Astrocyte of the cerebellum (primary cell): ENCODE data around the gene MRPL52.
"Not testable (repeated sequence)": the region's sequence is repeated elsewhere in the genome, so short reads cannot be mapped to it uniquely, and the experiment has no call there.

Experiments
- DNase-seq: peaks from one replicate; pipeline ENCODE4 v3.0.0-alpha.2; 2011; ENCODE audit warnings: low read depth
- H3K4me3 ChIP-seq: 2 replicates; pipeline ENCODE4 v1.5.1; 2011; ENCODE audit warnings: mild to moderate bottlenecking, low read depth, low read length, moderate library complexity
- in situ Hi-C: cut with HindIII; loops from 2 replicates; pipeline ENCODE4 v1.10.0; 2017; ENCODE audit warnings: low sequenced_read_pairs
- TF ChIP-seq, protein P1 (sequence below): IDR thresholded peaks from 2 replicates; pipeline ENCODE4 v1.5.1; 2012; ENCODE audit warnings: low read length, low read depth, moderate library complexity, mild to moderate bottlenecking; ENCODE audit errors: missing control alignments

The MRPL52 gene

DNA sequence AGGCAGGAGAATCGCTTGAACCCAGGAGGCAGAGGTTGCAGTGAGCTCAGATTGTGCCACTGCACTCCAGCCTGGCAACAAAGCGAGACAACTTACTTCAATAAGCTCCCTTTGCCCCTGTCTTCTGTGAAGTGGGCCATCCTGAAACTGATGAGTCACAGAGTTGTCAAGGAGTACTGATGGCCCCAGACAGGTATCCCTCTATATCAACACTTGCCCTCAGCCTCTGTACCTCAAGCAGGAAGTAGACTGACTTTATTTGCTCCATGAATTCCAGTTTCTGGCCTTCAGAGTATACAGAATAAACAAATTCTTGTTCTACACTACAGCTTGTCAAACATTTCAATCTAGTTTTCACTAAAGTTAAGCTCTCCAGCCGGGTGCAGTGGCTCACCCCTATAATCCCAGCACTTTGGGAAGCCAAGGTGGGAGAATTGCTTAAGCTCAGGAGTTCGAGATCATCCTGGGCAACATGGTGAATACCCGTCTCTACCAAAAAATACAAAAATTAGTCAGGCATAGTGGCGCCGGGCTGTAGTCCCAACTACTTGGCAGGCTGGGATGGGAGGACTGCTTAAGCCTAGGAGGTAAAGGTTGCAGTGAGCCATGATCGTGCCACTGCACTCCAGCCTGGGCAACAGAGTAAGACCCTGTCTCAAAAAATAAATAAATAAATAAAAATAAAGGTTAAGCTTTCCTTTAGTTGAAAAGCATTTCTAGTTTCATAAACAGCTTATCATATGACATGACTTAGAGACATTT lies 25.5 kb downstream of the MRPL52 start:
- in situ Hi-C loops: no loop called here
- no peak for DNase-seq
- no peak overlapping the region for H3K4me3 ChIP-seq
- TF ChIP-seq, protein P1, sequence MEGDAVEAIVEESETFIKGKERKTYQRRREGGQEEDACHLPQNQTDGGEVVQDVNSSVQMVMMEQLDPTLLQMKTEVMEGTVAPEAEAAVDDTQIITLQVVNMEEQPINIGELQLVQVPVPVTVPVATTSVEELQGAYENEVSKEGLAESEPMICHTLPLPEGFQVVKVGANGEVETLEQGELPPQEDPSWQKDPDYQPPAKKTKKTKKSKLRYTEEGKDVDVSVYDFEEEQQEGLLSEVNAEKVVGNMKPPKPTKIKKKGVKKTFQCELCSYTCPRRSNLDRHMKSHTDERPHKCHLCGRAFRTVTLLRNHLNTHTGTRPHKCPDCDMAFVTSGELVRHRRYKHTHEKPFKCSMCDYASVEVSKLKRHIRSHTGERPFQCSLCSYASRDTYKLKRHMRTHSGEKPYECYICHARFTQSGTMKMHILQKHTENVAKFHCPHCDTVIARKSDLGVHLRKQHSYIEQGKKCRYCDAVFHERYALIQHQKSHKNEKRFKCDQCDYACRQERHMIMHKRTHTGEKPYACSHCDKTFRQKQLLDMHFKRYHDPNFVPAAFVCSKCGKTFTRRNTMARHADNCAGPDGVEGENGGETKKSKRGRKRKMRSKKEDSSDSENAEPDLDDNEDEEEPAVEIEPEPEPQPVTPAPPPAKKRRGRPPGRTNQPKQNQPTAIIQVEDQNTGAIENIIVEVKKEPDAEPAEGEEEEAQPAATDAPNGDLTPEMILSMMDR: no peak

DNA sequence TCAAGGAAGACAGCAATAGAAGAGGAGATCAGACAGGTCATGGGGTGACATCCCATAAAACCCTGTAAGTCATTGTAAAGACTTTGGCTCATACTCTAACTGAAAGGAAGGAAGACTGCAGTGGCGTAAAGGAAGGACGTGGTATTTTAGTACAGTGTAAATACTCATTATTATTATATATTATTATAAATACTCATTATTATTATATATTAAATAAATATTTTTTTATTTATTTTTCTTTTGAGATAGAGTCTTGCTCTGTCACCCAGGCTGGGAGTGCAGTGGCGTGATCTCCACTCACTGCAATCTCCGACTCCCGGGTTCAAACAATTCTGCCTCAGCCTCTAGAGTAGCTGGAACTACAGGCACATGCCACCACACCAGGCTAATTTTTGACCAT lies 26.7 kb downstream of the MRPL52 start:
- no peak for DNase-seq
- in situ Hi-C loops: no loop called here
- no peak overlapping the region for H3K4me3 ChIP-seq
- TF ChIP-seq, protein P1: no peak

DNA sequence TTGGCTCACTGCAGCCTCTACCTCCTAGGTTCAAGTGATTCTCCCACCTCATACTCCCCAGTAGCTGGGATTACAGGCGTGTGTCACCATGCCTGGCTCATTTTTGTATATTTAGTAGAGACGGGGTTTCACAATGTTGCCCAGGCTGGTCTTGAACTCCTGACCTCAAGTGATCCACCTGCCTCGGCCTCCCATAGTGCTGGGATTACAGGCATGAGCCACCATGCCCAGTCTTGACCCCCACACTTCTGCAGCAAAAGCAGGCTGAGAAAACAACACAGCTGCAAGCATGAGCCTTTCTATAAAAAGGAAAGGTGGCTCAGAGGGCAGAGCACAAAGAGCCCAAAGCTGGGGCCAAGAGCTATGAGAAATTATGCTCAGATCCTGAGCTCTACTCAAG lies 30.7 kb downstream of the MRPL52 start:
- in situ Hi-C loops, DNase-seq: not testable (repeated sequence)

DNA sequence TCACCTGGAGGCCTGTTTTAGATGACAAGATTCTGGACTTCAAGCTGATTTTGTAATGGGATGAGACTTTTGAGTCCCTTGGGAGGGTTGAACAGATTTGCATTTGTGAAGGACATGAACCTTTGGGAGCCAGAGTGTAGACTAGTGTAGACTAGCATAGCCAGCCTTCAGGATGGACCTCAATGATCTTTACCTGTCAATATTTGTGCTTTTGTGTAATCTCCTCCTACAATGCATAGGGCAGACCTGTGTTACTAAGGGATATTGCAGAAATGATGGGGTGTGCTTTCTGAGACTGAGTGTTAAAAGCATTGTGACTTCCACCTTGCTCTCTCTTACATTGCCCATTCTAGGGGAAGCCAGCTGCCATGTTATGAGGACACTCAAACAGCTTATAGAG lies 32.0 kb downstream of the MRPL52 start:
- in situ Hi-C loops: no loop called here
- DNase-seq: no peak
- H3K4me3 ChIP-seq: no peak overlapping the region
- TF ChIP-seq, protein P1: no peak

More for the DNA sequence above, 30.7 kb downstream of the MRPL52 start:
- H3K4me3 ChIP-seq: not testable (repeated sequence)

DNA sequence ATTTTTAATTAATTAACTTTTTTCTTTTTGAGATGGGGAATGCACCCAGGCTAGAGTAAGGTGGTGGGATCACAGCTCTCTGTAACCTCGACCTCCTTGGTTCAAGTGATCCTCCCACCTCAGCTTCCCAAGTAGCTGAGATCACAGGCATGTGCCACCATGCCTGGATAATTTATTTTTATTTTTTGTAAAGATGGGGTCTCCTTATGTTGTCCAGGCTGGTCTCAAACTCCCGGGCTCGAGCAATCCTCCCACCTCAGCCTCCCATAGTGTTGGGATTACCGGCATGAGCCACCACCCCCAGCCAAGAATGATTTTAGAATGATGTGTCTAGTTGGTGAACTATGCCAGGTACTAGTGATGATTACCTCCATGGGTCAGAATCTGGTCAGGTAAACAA lies 35.3 kb downstream of the MRPL52 start:
- TF ChIP-seq, protein P1: no peak

DNA sequence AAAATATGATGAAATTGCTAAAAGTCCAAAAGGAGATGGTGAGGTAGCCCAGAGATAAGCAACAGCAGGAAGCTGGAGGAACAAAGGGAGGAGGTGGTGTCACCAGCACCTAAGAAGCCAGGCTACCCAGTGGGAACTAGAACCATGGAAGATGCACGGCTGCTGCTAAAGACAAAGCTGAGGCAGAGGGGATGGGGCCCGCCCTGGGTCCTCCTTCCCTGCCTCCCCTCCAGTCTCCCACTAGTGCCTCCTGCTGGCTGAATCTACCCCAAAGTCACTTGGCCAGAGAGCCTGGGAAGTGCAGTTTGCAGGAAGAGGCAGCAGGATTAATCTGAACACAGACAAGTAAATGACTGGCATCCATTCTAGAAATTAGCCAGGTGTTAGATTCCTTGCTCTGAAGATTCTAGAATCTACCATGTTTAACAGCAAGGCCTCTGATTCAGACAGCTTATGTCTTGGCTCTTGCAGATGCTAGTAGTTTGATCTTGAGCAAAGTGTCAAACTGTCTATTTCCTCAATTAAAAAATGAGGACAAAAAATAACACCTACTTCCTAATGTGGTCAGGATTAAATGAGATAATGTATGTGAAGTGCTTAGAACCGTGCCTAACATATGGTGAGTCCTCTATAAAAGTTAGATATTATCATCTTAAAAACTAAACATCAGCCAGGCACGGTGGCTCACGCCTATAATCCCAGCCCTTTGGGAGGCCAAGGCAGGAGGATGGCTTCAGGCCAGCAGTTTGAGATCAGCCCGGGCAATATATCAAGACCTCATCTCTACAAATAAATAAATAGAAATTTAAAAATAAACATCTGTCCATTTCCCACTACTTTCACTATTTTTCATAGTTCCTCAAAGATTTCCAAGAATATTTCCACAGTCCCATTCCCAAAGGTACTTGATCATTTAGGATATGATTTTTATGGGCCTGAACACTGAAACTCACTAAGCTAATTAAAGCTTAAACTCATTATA lies 36.0 kb downstream of the MRPL52 start:
- TF ChIP-seq, protein P1: peak; percentile 17
- H3K4me3 ChIP-seq: no peak overlapping the region
- DNase-seq: no peak
- in situ Hi-C loops: loop anchor here (5.0 kb wide), 1 partner anchor 83 kb away; no protein-coding TSS in a partner anchor

More for the DNA sequence above, 35.3 kb downstream of the MRPL52 start:
- H3K4me3 ChIP-seq: no peak overlapping the region
- in situ Hi-C loops: loop anchor here (5.0 kb wide), 1 partner anchor 83 kb away; no protein-coding TSS in a partner anchor
- no peak for DNase-seq
